Measurements from ENCODE around the gene HSD17B3.

The HSD17B3 gene

GRCh38 chr9:96206156-96206751, 95.7 kb downstream of the HSD17B3 start:
- Histone ChIP-seq H3K27me3 (ENCODE audit: insufficient read depth, low read depth, severe bottlenecking) (no peaks in the 10 kb centered on the region), H3K4me3 (ENCODE audit: low read depth, low read length) (no peak overlapping the region), H3K9me3 (ENCODE audit: severe bottlenecking) (peaks cover 7% of the 10 kb centered on the region), H3K36me3 (no peaks in the 10 kb centered on the region), H3K27ac (no peak overlapping the region)
- DNase-seq = no peak
- TF ChIP-seq CTCF (IDR thresholded peaks at IDR 0.05; ENCODE audit: low read depth, low read length) = no peak

GRCh38 chr9:96204853-96205252, 97.1 kb downstream of the HSD17B3 start:
- no peak for TF ChIP-seq CTCF (IDR thresholded peaks at IDR 0.05; ENCODE audit: low read depth, low read length)
- Histone ChIP-seq H3K4me3 (ENCODE audit: low read depth, low read length) (no peak overlapping the region), H3K9me3 (ENCODE audit: severe bottlenecking) (peaks cover 7% of the 10 kb centered on the region), H3K27me3 (ENCODE audit: insufficient read depth, low read depth, severe bottlenecking) (no peaks in the 10 kb centered on the region), H3K36me3 (no peaks in the 10 kb centered on the region), H3K27ac (no peak overlapping the region)
- no peak for DNase-seq

DNA sequence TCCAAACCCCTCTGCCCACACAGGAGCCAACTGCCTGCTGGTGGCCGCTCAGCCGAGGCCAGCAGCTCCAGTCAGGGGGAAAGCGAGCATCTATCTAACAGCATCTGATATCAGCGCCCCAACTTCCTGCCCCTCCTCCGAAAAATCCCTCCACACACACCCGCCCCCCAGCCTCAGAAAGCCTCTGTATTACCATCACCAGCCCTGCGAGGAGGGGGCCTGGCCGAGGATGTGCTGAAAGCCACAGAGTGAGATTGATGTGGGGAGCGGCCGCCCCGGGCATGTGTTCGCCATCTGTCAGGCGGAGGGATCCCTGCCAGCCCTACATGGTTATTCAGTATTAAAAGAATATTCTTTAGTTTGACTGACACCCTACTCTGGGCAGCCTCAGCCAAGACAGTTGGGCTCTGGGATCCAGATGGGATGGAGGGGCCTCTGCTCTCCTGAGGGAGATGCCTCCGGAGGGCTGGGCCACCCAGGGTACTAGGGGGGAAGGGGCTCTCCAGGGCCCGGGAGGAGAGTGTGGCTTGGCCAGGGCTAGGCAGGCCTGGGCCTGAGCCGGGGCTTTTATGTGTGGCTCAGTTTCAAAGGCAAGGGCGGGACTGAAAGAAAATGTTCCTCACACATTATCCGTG, 98.0 kb downstream of the HSD17B3 start:
- peaks cover 7% of the 10 kb centered on the region for H3K9me3 ChIP-seq (ENCODE audit: severe bottlenecking)
- DNase-seq = no peak
- H3K27ac ChIP-seq = no peak overlapping the region
- no peak for TF ChIP-seq CTCF (IDR thresholded peaks at IDR 0.05; ENCODE audit: low read depth, low read length)
- no peaks in the 10 kb centered on the region for H3K27me3 ChIP-seq (ENCODE audit: insufficient read depth, low read depth, severe bottlenecking)
- H3K4me3 ChIP-seq (ENCODE audit: low read depth, low read length) = no peak overlapping the region
- no peaks in the 10 kb centered on the region for H3K36me3 ChIP-seq

- DNase-seq = no peak
- Histone ChIP-seq H3K27me3 (ENCODE audit: insufficient read depth, low read depth, severe bottlenecking) (no peaks in the 10 kb centered on the region), H3K27ac (no peak overlapping the region)
These were observed 98.8 kb downstream of the HSD17B3 start for GRCh38 chr9:96202971-96203780.

DNA sequence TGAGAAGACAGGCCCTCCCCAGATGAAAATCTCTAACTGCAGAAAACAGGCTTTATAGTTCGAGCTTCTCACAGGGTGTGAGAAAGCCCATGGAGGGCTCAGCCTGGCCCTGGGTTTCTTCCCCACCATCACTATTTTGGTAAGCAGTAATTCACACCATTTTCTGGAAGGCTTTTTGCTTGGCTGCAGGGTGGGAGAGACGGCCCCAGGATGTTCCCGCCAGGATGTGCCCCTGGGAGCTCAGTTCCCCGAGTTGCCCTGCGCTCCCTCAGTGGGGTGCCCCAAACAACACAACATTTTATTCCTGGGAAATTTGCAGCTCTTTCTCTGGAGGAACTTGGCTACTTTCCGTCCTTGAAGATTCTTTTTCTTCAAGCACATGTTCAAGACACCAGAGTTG, 100.8 kb downstream of the HSD17B3 start:
- Histone ChIP-seq H3K27me3 (ENCODE audit: insufficient read depth, low read depth, severe bottlenecking) (no peaks in the 10 kb centered on the region), H3K9me3 (ENCODE audit: severe bottlenecking) (peaks cover 7% of the 10 kb centered on the region), H3K36me3 (no peaks in the 10 kb centered on the region), H3K4me3 (ENCODE audit: low read depth, low read length) (no peak overlapping the region), H3K27ac (no peak overlapping the region)
- TF ChIP-seq CTCF (IDR thresholded peaks at IDR 0.05; ENCODE audit: low read depth, low read length) = no peak
- no peak for DNase-seq

More at GRCh38 chr9:96202971-96203780, 98.8 kb downstream of the HSD17B3 start:
- peaks cover 7% of the 10 kb centered on the region for H3K9me3 ChIP-seq (ENCODE audit: severe bottlenecking)
- H3K36me3 ChIP-seq = no peaks in the 10 kb centered on the region
- no peak for TF ChIP-seq CTCF (IDR thresholded peaks at IDR 0.05; ENCODE audit: low read depth, low read length)
- no peak overlapping the region for H3K4me3 ChIP-seq (ENCODE audit: low read depth, low read length)

All from WERI-Rb-1 (cell line).